Measurements from ENCODE around the gene BCL3. TPM values are rescaled to one million over a fixed set of nuclear protein-coding genes. Genes with fewer than 3 reads are reported as not detected.
A peak's percentile ranks its signal among the peaks of the same experiment; 100 is the strongest.
"Not testable (repeated sequence)": the region's sequence is repeated elsewhere in the genome, so short reads cannot be mapped to it uniquely, and the experiment has no call there.

Gene BCL3
- total and polyA plus RNA-seq, 5 donors = 14.9 to 39.4 (median 19.1) TPM

GRCh38 chr19:44708940-44709339 lies 39.6 kb upstream of the BCL3 start:
- whole genome bisulfite sequencing = 81% methylated on average over 5 of the region's 5 CpGs
- no peak overlapping the region for H3K27ac ChIP-seq (ENCODE audit: low read length)
- peak in 1 of 3 donors; percentile 0 for DNase-seq
- ATAC-seq = no peak
- intact Hi-C loops (cut with DNase I) = no loop called here
- H3K27me3 ChIP-seq (ENCODE audit: control insufficient read depth, insufficient read depth) = no peaks in the 10 kb centered on the region
- no peak overlapping the region for H3K4me3 ChIP-seq (ENCODE audit: low read length)
- H3K4me1 ChIP-seq (ENCODE audit: control insufficient read depth, insufficient read depth, low read length) = no peaks in the 10 kb centered on the region
- H3K9me3 ChIP-seq (ENCODE audit: control insufficient read depth, low read length) = no peaks in the 10 kb centered on the region

- DNase-seq; intact Hi-C loops (cut with DNase I): not testable (repeated sequence)
These were observed 38.9 kb upstream of the BCL3 start for GRCh38 chr19:44709434-44710266.

GRCh38 chr19:44710483-44710882 lies 38.0 kb upstream of the BCL3 start:
- WGBS = 65% methylated on average over 14 of the region's 14 CpGs
- Histone ChIP-seq H3K27ac (ENCODE audit: low read length) (no peak overlapping the region), H3K9me3 (ENCODE audit: control insufficient read depth, low read length) (no peaks in the 10 kb centered on the region), H3K27me3 (ENCODE audit: control insufficient read depth, insufficient read depth) (no peaks in the 10 kb centered on the region), H3K4me3 (ENCODE audit: low read length) (no peak overlapping the region), H3K4me1 (ENCODE audit: control insufficient read depth, insufficient read depth, low read length) (no peaks in the 10 kb centered on the region)
- ATAC-seq = no peak
- intact Hi-C loops (cut with DNase I) = no loop called here
- DNase-seq = peak in 2 of 3 donors; percentile 26 to 36

More at GRCh38 chr19:44709434-44710266, 38.9 kb upstream of the BCL3 start:
- not testable (repeated sequence) for H3K27ac ChIP-seq (ENCODE audit: low read length); H3K4me1 ChIP-seq (ENCODE audit: control insufficient read depth, insufficient read depth, low read length); H3K27me3 ChIP-seq (ENCODE audit: control insufficient read depth, insufficient read depth); H3K9me3 ChIP-seq (ENCODE audit: control insufficient read depth, low read length); H3K4me3 ChIP-seq (ENCODE audit: low read length); ATAC-seq
- WGBS = 82% methylated on average over 4 of the region's 4 CpGs

- intact Hi-C loops (cut with DNase I) = no loop called here
- Histone ChIP-seq H3K27ac (ENCODE audit: low read length) (no peak overlapping the region), H3K4me3 (ENCODE audit: low read length) (no peak overlapping the region), H3K9me3 (ENCODE audit: control insufficient read depth, low read length) (no peaks in the 10 kb centered on the region), H3K4me1 (ENCODE audit: control insufficient read depth, insufficient read depth, low read length) (no peaks in the 10 kb centered on the region), H3K27me3 (ENCODE audit: control insufficient read depth, insufficient read depth) (no peaks in the 10 kb centered on the region)
- ATAC-seq (no peak), DNase-seq (no peak)
- 51% methylated on average over 4 of the region's 4 CpGs for WGBS
These were observed 35.5 kb upstream of the BCL3 start for GRCh38 chr19:44712864-44713515.

GRCh38 chr19:44714597-44715169 lies 33.8 kb upstream of the BCL3 start:
- H3K4me1 ChIP-seq (ENCODE audit: control insufficient read depth, insufficient read depth, low read length) = peaks cover 5% of the 10 kb centered on the region
- no peak for ATAC-seq
- intact Hi-C loops (cut with DNase I) = no loop called here

GRCh38 chr19:44717603-44718002 lies 30.9 kb upstream of the BCL3 start:
- Histone ChIP-seq H3K9me3 (ENCODE audit: control insufficient read depth, low read length) (no peaks in the 10 kb centered on the region), H3K4me3 (ENCODE audit: low read length) (no peak overlapping the region), H3K27me3 (ENCODE audit: control insufficient read depth, insufficient read depth) (no peaks in the 10 kb centered on the region), H3K4me1 (ENCODE audit: control insufficient read depth, insufficient read depth, low read length) (peaks cover 10% of the 10 kb centered on the region), H3K27ac (ENCODE audit: low read length) (peak overlapping the region; percentile 32)
- ATAC-seq (no peak), DNase-seq (peak in 1 of 3 donors; percentile 38)
- 95% methylated on average over 6 of the region's 6 CpGs for WGBS
- intact Hi-C loops (cut with DNase I) = no loop called here

More at GRCh38 chr19:44714597-44715169, 33.8 kb upstream of the BCL3 start:
- Histone ChIP-seq H3K4me3 (ENCODE audit: low read length) (no peak overlapping the region), H3K27ac (ENCODE audit: low read length) (no peak overlapping the region), H3K9me3 (ENCODE audit: control insufficient read depth, low read length) (no peaks in the 10 kb centered on the region), H3K27me3 (ENCODE audit: control insufficient read depth, insufficient read depth) (no peaks in the 10 kb centered on the region)
- DNase-seq = no peak
- 48% methylated on average over 2 of the region's 2 CpGs for WGBS

- Histone ChIP-seq H3K27ac (ENCODE audit: low read length) (peak overlapping the region; percentile 61), H3K27me3 (ENCODE audit: control insufficient read depth, insufficient read depth) (no peaks in the 10 kb centered on the region), H3K4me3 (ENCODE audit: low read length) (peak overlapping the region; percentile 0), H3K9me3 (ENCODE audit: control insufficient read depth, low read length) (no peaks in the 10 kb centered on the region), H3K4me1 (ENCODE audit: control insufficient read depth, insufficient read depth, low read length) (peaks cover 10% of the 10 kb centered on the region)
- DNase-seq (peak; percentile 89 to 94 (median 90)), ATAC-seq (peak; percentile 88 to 91)
- whole genome bisulfite sequencing = 23% methylated on average over 11 of the region's 11 CpGs
- intact Hi-C loops (cut with DNase I) = no loop called here
These were observed 29.9 kb upstream of the BCL3 start for GRCh38 chr19:44718441-44719261.

- H3K27ac ChIP-seq (ENCODE audit: low read length) = no peak overlapping the region
- WGBS = 82% methylated on average over 8 of the region's 8 CpGs
These were observed 29.2 kb upstream of the BCL3 start for GRCh38 chr19:44719262-44719701.

GRCh38 chr19:44720396-44720795 lies 28.1 kb upstream of the BCL3 start:
- DNase-seq = peak in 1 of 3 donors; percentile 20
- not testable (repeated sequence) for H3K9me3 ChIP-seq (ENCODE audit: control insufficient read depth, low read length); H3K27ac ChIP-seq (ENCODE audit: low read length); H3K4me3 ChIP-seq (ENCODE audit: low read length); H3K27me3 ChIP-seq (ENCODE audit: control insufficient read depth, insufficient read depth); ATAC-seq
- 94% methylated on average over 9 of the region's 9 CpGs for WGBS
- H3K4me1 ChIP-seq (ENCODE audit: control insufficient read depth, insufficient read depth, low read length) = peaks cover 15% of the 10 kb centered on the region
- intact Hi-C loops (cut with DNase I) = loop anchor here in 1 of 4 donors (5.0 kb wide), 1 partner anchor 52 kb away; no protein-coding TSS in a partner anchor

More at GRCh38 chr19:44719262-44719701, 29.2 kb upstream of the BCL3 start:
- Histone ChIP-seq H3K9me3 (ENCODE audit: control insufficient read depth, low read length) (no peaks in the 10 kb centered on the region), H3K4me1 (ENCODE audit: control insufficient read depth, insufficient read depth, low read length) (peaks cover 14% of the 10 kb centered on the region), H3K27me3 (ENCODE audit: control insufficient read depth, insufficient read depth) (no peaks in the 10 kb centered on the region), H3K4me3 (ENCODE audit: low read length) (no peak overlapping the region)
- ATAC-seq = no peak
- intact Hi-C loops (cut with DNase I) = no loop called here
- peak in 1 of 3 donors; percentile 42 for DNase-seq

- ATAC-seq = no peak
- Histone ChIP-seq H3K27ac (ENCODE audit: low read length) (no peak overlapping the region), H3K4me3 (ENCODE audit: low read length) (no peak overlapping the region), H3K4me1 (ENCODE audit: control insufficient read depth, insufficient read depth, low read length) (peaks cover 15% of the 10 kb centered on the region), H3K27me3 (ENCODE audit: control insufficient read depth, insufficient read depth) (no peaks in the 10 kb centered on the region), H3K9me3 (ENCODE audit: control insufficient read depth, low read length) (no peaks in the 10 kb centered on the region)
- intact Hi-C loops (cut with DNase I) = loop anchor here in 1 of 4 donors (5.0 kb wide), 1 partner anchor 51 kb away; no protein-coding TSS in a partner anchor
- 71% methylated on average over 6 of the region's 6 CpGs for WGBS
- DNase-seq = peak in 1 of 3 donors; percentile 3
These were observed 27.6 kb upstream of the BCL3 start for GRCh38 chr19:44720945-44721344.
